ENCODE data around the gene GNG8.
"Not testable (repeated sequence)": the region's sequence is repeated elsewhere in the genome, so short reads cannot be mapped to it uniquely, and the experiment has no call there.

GNG8 gene

GRCh38 chr19:46629546-46630025 is 6.4 kb downstream of the GNG8 start:
- Histone ChIP-seq H3K36me3 (replicated peaks; ENCODE audit: insufficient read depth, low read length) (no peaks in the 10 kb centered on the region), H2AFZ (ENCODE audit: low read length) (no peak overlapping the region), H3K4me3 (ENCODE audit: low read length) (no peak overlapping the region), H3K9ac (ENCODE audit: low read length) (no peak overlapping the region), H4K20me1 (ENCODE audit: insufficient read depth, low read length) (no peaks in the 10 kb centered on the region), H3K4me1 (ENCODE audit: low read length) (peaks cover 7% of the 10 kb centered on the region; the same call in 1 of the 2 replicates), H3K9me3 (replicated peaks; ENCODE audit: insufficient read depth, low read length) (no peaks in the 10 kb centered on the region), H3K27me3 (replicated peaks; ENCODE audit: insufficient read depth, low read length) (peaks cover 84% of the 10 kb centered on the region), H3K27ac (ENCODE audit: low read length) (no peak overlapping the region), H3K79me2 (ENCODE audit: low read length) (no peaks in the 10 kb centered on the region), H3K9me2 (replicated peaks; ENCODE audit: insufficient read depth, low read length) (no peaks in the 10 kb centered on the region), H3K4me2 (ENCODE audit: low read depth, low read length) (no peak overlapping the region), H3F3A (ENCODE audit: insufficient read depth, low read length) (no peaks in the 10 kb centered on the region)
- no peak for DNase-seq
- TF ChIP-seq EZH2phosphoT487 (IDR thresholded peaks at IDR 0.05; ENCODE audit: low read length), result no peak

DNA sequence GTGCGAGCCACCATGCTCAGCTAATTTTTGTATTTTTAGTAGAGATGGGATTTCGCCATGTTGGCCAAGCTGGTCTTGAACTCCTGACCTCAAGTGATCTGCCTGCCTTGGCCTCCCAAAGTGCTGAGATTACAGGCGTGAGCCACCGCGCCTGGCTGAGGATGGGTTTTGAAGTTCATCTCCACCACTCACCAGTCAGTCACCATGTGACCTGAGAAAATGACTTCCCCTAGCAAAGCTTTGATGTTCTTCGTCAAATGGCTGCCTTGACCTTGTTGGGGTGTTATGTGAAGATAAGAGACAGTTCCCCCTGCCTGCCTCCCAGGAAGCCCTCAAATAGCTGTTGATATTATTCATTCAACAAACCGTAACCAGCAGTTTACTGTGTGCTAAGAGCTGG is 7.0 kb downstream of the GNG8 start:
- DNase-seq; H3K36me3 ChIP-seq (replicated peaks; ENCODE audit: insufficient read depth, low read length); H3K4me3 ChIP-seq (ENCODE audit: low read length); H3K4me1 ChIP-seq (ENCODE audit: low read length); H3K9me2 ChIP-seq (replicated peaks; ENCODE audit: insufficient read depth, low read length); H4K20me1 ChIP-seq (ENCODE audit: insufficient read depth, low read length); H2AFZ ChIP-seq (ENCODE audit: low read length); H3K27ac ChIP-seq (ENCODE audit: low read length); H3K79me2 ChIP-seq (ENCODE audit: low read length); H3K4me2 ChIP-seq (ENCODE audit: low read depth, low read length); H3F3A ChIP-seq (ENCODE audit: insufficient read depth, low read length); H3K9ac ChIP-seq (ENCODE audit: low read length); H3K9me3 ChIP-seq (replicated peaks; ENCODE audit: insufficient read depth, low read length): not testable (repeated sequence)
- peaks cover 86% of the 10 kb centered on the region for H3K27me3 ChIP-seq (replicated peaks; ENCODE audit: insufficient read depth, low read length)

DNA sequence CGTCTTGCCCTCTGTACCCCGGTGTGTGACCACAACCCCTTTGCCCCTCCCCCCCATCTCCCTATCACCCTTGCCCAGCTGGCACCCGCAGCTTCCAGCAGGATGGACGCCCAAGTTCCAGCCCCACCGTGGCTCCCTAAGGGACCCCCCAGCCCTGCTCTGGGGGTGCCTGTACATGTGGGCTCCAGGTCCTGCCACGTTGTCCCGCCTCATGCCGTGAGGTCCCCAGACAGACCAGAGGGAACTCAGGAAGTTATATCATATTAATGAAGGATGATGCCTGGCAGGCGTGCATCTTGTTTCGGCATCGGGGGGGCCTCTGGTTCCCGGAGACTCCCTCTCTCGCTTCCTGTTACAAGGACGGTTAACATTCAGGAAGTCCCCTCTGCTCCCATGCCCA is 9.6 kb downstream of the GNG8 start:
- Histone ChIP-seq H3K36me3 (replicated peaks; ENCODE audit: insufficient read depth, low read length) (no peaks in the 10 kb centered on the region), H4K20me1 (ENCODE audit: insufficient read depth, low read length) (no peaks in the 10 kb centered on the region), H3K4me3 (ENCODE audit: low read length) (no peak overlapping the region), H3K4me1 (ENCODE audit: low read length) (no peaks in the 10 kb centered on the region), H2AFZ (ENCODE audit: low read length) (no peak overlapping the region), H3K9ac (ENCODE audit: low read length) (no peak overlapping the region), H3K27ac (ENCODE audit: low read length) (no peak overlapping the region), H3K9me2 (replicated peaks; ENCODE audit: insufficient read depth, low read length) (no peaks in the 10 kb centered on the region), H3K9me3 (replicated peaks; ENCODE audit: insufficient read depth, low read length) (no peaks in the 10 kb centered on the region), H3K27me3 (replicated peaks; ENCODE audit: insufficient read depth, low read length) (peaks cover 85% of the 10 kb centered on the region), H3K79me2 (ENCODE audit: low read length) (no peaks in the 10 kb centered on the region), H3F3A (ENCODE audit: insufficient read depth, low read length) (no peaks in the 10 kb centered on the region), H3K4me2 (ENCODE audit: low read depth, low read length) (no peak overlapping the region)
- no peak for TF ChIP-seq EZH2phosphoT487 (IDR thresholded peaks at IDR 0.05; ENCODE audit: low read length)
- no peak for TF ChIP-seq EZH2 (optimal IDR thresholded peaks at IDR 0.05; ENCODE audit: low read depth, low read length)
- no peak for TF ChIP-seq CTCF (IDR thresholded peaks at IDR 0.05; ENCODE audit: low read length)
- DNase-seq, result no peak

DNA sequence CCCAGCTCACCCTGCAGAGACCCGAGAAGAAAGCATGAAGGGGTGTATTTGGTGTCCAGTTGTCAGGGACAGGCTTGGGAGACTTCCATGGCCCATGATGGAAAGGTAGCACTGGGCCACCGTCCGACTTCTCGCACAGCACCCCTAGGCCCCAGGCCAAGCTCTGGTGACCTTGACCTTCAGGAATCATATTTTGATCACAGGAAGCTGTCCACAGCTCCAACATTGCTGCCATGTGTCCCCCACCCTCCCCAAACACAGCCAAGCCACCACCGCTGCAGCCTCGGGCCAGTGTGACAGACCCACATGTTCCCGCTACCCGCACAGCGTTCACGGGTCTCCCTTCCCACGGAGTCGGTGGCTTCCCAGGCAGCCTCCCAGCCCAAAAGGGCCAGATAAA is 10.3 kb downstream of the GNG8 start:
- H3K9me3 ChIP-seq (replicated peaks; ENCODE audit: insufficient read depth, low read length), result no peaks in the 10 kb centered on the region
- no peak for TF ChIP-seq CTCF (IDR thresholded peaks at IDR 0.05; ENCODE audit: low read length)
- no peak for TF ChIP-seq EZH2 (optimal IDR thresholded peaks at IDR 0.05; ENCODE audit: low read depth, low read length)
- no peak for TF ChIP-seq EZH2phosphoT487 (IDR thresholded peaks at IDR 0.05; ENCODE audit: low read length)
- peaks cover 85% of the 10 kb centered on the region for H3K27me3 ChIP-seq (replicated peaks; ENCODE audit: insufficient read depth, low read length)
- H2AFZ ChIP-seq (ENCODE audit: low read length), result no peak overlapping the region
- no peaks in the 10 kb centered on the region for H3K36me3 ChIP-seq (replicated peaks; ENCODE audit: insufficient read depth, low read length)
- no peak overlapping the region for H3K4me3 ChIP-seq (ENCODE audit: low read length)
- no peaks in the 10 kb centered on the region for H3K79me2 ChIP-seq (ENCODE audit: low read length)
- no peaks in the 10 kb centered on the region for H3K4me1 ChIP-seq (ENCODE audit: low read length)
- H3K9me2 ChIP-seq (replicated peaks; ENCODE audit: insufficient read depth, low read length), result no peaks in the 10 kb centered on the region
- H4K20me1 ChIP-seq (ENCODE audit: insufficient read depth, low read length), result no peaks in the 10 kb centered on the region
- no peak overlapping the region for H3K9ac ChIP-seq (ENCODE audit: low read length)
- no peak overlapping the region for H3K4me2 ChIP-seq (ENCODE audit: low read depth, low read length)
- no peak for DNase-seq
- H3F3A ChIP-seq (ENCODE audit: insufficient read depth, low read length), result no peaks in the 10 kb centered on the region
- H3K27ac ChIP-seq (ENCODE audit: low read length), result no peak overlapping the region

All from MM.1S (cell line).